GM12874 (cell line): ENCODE measurements around the gene RAB11FIP3.

Source experiments
- CTCF ChIP-seq: IDR thresholded peaks from 2 replicates; pipeline ENCODE4 v1.5.1; 2011; ENCODE audit warnings: low read depth, mild to moderate bottlenecking, control low read depth, low read length, moderate library complexity; ENCODE audit not compliant: insufficient read depth

Gene RAB11FIP3

DNA sequence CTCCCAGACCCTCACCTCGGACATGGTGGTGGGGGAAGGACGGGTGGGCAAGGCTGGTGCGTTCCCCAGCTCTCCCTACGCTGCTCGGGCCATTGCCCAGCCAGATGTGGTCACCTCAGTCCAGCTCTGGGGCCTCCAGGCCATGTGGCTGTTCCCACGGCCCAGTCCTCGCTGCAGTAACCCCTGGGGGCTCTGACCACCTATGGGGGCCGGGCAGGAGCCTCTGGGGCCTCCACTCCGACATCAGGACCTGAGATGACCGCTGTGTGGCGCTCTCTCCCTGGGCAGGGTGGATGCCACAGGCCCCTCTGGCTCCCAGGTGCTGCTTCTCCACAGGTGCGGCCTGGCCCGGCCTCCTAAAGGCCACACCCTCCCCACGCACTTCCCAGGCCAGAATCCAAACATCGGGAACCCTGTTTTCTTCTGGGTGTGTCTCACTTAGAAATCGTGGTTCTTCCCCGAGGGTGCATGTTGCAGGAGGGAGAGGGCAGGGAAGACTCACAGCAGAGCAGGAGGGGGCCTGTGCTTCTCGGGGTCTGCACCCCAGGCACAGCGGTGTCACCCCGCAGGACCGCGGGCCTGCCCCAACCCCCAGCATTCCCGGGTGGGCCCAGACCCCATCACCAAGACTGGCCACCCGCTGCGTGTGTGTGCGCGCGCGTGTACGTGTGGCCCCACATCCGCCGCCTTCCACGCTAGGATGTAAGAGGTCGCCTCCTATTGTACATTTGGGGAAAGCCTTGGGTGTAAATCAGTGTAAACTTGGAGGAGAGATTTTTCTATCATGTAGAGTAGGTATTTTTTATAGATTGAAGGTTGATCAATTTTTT is 96.1 kb downstream of the RAB11FIP3 start:
- peak; percentile 21; the same call in 1 of the 2 replicates for TF ChIP-seq CTCF

DNA sequence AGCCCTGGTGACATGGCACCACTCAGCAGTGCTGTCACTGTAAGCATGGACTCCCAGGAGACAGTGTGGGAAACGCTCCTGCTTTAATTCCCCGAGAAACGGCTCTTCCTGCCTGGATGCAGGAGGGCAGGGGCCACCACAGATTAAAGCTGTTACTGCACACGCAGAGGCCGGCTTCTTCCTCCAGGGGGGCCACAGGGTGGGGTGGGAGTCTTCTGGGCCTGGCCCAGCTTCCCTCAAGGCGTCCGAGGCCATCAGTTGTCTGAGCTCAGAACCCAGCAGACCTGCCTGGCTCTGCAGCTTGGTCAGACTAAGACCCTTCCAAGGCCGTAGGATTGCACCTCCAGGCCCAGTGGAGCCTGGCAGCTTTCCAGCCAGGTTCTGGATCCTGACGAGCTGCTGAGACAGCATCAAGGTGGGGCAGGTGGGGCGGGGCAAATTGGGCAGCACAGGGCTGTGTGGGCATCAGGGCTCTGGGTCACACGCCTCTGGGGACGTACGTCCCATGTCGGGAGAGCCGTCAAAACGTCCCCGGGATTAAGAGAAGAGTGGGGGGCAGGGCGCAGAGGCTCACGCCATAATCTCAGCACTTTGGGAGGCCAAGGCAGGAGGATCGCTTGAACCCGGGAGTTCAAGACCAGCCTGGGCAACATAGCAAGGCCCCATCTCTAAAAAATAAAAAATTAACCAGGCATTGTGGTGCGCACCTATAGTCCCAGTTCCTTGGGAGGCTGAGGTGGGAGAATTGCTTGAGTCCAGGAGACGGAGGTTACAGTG is 97.1 kb downstream of the RAB11FIP3 start:
- no peak for TF ChIP-seq CTCF

DNA sequence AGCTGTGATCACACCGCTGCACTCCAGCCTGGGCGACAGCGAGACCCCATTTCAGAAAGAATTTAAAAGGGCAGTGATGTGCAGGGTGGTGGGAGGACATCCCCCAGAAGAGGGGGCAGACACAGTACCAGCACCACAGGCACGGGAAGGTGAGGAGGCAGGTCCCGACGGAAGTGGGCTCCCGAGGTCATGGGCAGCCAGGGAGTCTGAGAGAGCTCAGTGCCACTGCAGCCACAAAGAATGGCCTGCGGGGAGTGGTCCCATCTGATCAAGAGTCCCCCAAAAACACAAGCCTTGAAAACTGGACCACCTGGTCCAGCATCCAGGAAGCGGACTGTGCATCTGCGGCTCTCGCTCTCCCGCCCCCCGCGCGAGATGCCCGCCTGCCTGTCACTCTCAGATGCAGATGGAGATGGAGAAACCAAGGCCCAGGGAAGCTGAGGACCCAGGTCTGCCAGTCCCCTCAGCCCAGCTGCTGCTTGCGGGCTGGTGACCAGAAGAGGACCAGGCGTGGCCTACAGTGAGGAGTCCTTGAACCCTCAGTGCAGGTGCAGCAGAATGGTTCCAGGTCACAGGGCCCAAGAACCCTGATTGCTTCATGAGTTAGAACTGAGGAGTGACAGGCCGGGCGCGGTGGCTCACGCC is 97.8 kb downstream of the RAB11FIP3 start:
- no peak for TF ChIP-seq CTCF

DNA sequence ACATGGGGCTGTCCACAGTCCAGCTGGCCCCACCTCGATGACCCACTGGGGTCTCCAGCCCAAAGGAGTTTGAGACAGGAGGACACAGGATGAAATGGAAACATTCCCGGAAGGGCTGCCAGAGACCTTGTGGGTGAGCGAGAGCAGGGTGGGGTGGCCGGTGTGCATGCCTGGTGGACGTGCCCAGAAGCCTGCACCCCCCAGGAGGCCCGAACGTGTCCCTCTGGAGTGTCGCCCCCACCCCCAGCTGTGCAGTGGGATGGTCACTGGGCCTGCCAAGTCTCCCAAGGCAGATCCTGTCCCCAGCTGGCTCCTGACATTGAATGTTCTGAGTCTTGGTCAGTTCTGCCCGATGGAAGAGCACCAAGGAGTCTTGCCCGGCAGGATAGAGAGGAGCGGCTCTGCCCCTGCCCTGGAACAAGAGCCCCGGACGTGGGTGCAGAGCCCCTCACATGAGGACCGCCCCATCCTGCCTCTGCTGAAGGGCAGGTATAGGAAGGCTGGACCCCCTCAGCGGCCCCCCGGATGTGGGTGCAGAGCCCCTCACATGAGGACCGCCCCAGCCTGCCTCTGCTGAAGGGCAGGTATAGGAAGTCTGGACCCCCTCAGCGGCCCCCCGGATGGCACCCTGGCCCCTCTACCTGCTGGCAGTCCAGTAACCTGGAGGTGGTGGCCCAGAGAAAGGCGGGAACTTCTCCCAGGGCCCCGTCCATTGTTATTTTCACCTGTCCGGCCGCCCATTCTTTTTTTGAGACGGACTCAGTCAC is 99.0 kb downstream of the RAB11FIP3 start:
- TF ChIP-seq CTCF: no peak

DNA sequence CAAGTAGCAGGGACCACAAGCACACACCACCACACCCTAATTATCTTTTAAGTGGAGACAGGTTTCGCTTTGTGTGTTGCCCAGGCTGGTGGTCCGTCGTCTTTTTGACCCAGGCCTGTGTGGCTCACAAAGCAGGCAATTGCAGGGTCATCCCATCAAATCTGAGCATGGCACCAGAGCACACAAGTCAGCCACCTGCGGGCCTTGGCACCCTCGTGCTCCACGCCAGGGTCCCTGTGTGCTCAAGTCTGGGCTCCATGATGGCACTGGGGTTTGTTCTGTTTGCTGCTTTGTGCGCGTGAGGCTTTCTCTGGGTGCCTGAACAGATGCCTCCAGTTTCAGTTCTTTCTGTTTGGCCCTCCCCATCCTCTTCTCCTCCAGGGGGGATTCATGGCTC is 99.7 kb downstream of the RAB11FIP3 start:
- TF ChIP-seq CTCF: no peak

DNA sequence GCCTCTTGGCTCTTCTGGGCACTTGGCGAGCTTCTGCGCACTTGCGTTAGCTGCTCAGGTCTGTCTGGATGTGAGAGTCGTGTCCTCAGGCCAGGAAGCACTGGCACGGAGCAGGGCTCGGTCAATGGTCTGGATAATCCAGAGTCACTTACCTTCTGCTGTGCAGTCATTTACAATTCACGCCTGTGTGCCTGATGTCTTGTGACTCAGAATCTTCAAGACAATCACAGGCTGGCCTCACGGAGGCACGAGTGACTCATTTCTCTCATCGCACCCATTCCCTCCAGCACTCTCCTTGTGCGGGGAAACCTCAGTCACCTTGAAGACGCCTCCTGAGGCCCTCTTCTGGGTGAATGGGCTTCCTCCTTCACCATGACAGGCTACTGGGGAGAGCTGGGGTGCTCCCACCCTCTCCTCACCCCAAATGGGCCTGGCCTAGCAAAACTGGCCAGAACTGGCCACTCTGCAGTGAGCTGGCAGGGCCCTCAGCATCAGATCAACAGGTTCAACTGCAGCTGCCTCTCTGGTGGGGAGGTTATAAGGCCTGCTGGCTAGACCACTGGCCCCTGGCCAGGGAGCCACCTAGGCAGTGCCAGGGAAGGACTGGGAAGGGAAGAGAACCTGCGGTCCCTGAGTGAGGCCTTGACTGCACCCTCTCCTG is 100.2 kb downstream of the RAB11FIP3 start:
- no peak for TF ChIP-seq CTCF
